ENCODE data around the gene CDH13. TPM values are rescaled to one million over a fixed set of nuclear protein-coding genes. Genes with fewer than 3 reads are reported as not detected.

Gene CDH13
- total RNA-seq, 2 donors from 2014 or later, result 2.4 to 6.3 TPM

GRCh38 chr16:83231729-83232128 lies 605.0 kb downstream of the CDH13 start:
- Histone ChIP-seq H3K9me3 (no peaks in the 10 kb centered on the region), H3K9ac (ENCODE audit: low read depth in 2 of 2, low read length in 2 of 2) (no peak overlapping the region)

GRCh38 chr16:83233153-83233552 lies 606.4 kb downstream of the CDH13 start:
- no peak for TF ChIP-seq CTCF (IDR thresholded peaks at IDR 0.05)
- Histone ChIP-seq H3K9me3 (no peaks in the 10 kb centered on the region), H3K4me1 (no peaks in the 10 kb centered on the region), H3K36me3 (no peaks in the 10 kb centered on the region), H3K27ac (no peak overlapping the region), H3K27me3 (no peaks in the 10 kb centered on the region), H3K9ac (ENCODE audit: low read depth in 2 of 2, low read length in 2 of 2) (no peak overlapping the region), H3K4me3 (no peak overlapping the region)
- DNase-seq, result no peak
- intact Hi-C loops (cut with DNase I), result no loop called here

More at GRCh38 chr16:83231729-83232128, 605.0 kb downstream of the CDH13 start:
- no peaks in the 10 kb centered on the region for H3K4me1 ChIP-seq
- intact Hi-C loops (cut with DNase I), result no loop called here
- no peaks in the 10 kb centered on the region for H3K27me3 ChIP-seq
- no peaks in the 10 kb centered on the region for H3K36me3 ChIP-seq
- no peak for TF ChIP-seq CTCF (IDR thresholded peaks at IDR 0.05)
- no peak for DNase-seq
- no peak overlapping the region for H3K27ac ChIP-seq
- H3K4me3 ChIP-seq, result no peak overlapping the region

GRCh38 chr16:83238949-83239691 lies 612.4 kb downstream of the CDH13 start:
- no peaks in the 10 kb centered on the region for H3K36me3 ChIP-seq
- DNase-seq, result no peak
- H3K4me3 ChIP-seq, result no peak overlapping the region
- no peak overlapping the region for H3K9ac ChIP-seq (ENCODE audit: low read depth in 2 of 2, low read length in 2 of 2)
- intact Hi-C loops (cut with DNase I), result no loop called here
- H3K9me3 ChIP-seq, result no peaks in the 10 kb centered on the region
- H3K27me3 ChIP-seq, result no peaks in the 10 kb centered on the region
- no peak for TF ChIP-seq CTCF (IDR thresholded peaks at IDR 0.05)
- H3K4me1 ChIP-seq, result no peaks in the 10 kb centered on the region
- no peak overlapping the region for H3K27ac ChIP-seq

- no peak for TF ChIP-seq CTCF (IDR thresholded peaks at IDR 0.05)
- DNase-seq, result no peak
- Histone ChIP-seq H3K9ac (ENCODE audit: low read depth in 2 of 2, low read length in 2 of 2) (no peak overlapping the region), H3K27me3 (no peaks in the 10 kb centered on the region), H3K9me3 (no peaks in the 10 kb centered on the region), H3K4me1 (no peaks in the 10 kb centered on the region), H3K4me3 (no peak overlapping the region), H3K27ac (no peak overlapping the region), H3K36me3 (no peaks in the 10 kb centered on the region)
- intact Hi-C loops (cut with DNase I), result no loop called here
Observed at GRCh38 chr16:83244057-83244456, 617.3 kb downstream of the CDH13 start.

GRCh38 chr16:83245061-83245460 lies 618.3 kb downstream of the CDH13 start:
- no peak for DNase-seq
- no peak overlapping the region for H3K27ac ChIP-seq
- H3K9ac ChIP-seq (ENCODE audit: low read depth in 2 of 2, low read length in 2 of 2), result no peak overlapping the region
- H3K4me1 ChIP-seq, result no peaks in the 10 kb centered on the region
- H3K4me3 ChIP-seq, result no peak overlapping the region
- H3K36me3 ChIP-seq, result no peaks in the 10 kb centered on the region
- H3K9me3 ChIP-seq, result no peaks in the 10 kb centered on the region
- intact Hi-C loops (cut with DNase I), result no loop called here
- no peaks in the 10 kb centered on the region for H3K27me3 ChIP-seq
- no peak for TF ChIP-seq CTCF (IDR thresholded peaks at IDR 0.05)
